Epidermal melanocyte (primary cell): ENCODE measurements around the gene FNDC3A.
"Not testable (repeated sequence)": the region's sequence is repeated elsewhere in the genome, so short reads cannot be mapped to it uniquely, and the experiment has no call there.

Experiments
- DNase-seq: peaks from one replicate; pipeline ENCODE4 v3.0.0; 2011; ENCODE audit warnings: low spot score; ENCODE audit not compliant: insufficient read length

The FNDC3A gene

GRCh38 chr13:49044008-49044407 is 68.3 kb downstream of the FNDC3A start:
- no peak for DNase-seq

- no peak for DNase-seq
Observed at GRCh38 chr13:49044836-49045235, 69.1 kb downstream of the FNDC3A start.

- no peak for DNase-seq
Observed at GRCh38 chr13:49046002-49046401, 70.3 kb downstream of the FNDC3A start.

- no peak for DNase-seq
Observed at GRCh38 chr13:49046519-49046918, 70.8 kb downstream of the FNDC3A start.

- DNase-seq, result no peak
Observed at GRCh38 chr13:49052813-49053212, 77.1 kb downstream of the FNDC3A start.

GRCh38 chr13:49053215-49053614 is 77.5 kb downstream of the FNDC3A start:
- DNase-seq, result no peak

- no peak for DNase-seq
Observed at GRCh38 chr13:49053906-49054305, 78.2 kb downstream of the FNDC3A start.

- no peak for DNase-seq
Observed at GRCh38 chr13:49055021-49055420, 79.3 kb downstream of the FNDC3A start.

GRCh38 chr13:49057176-49057575 is 81.5 kb downstream of the FNDC3A start:
- no peak for DNase-seq

GRCh38 chr13:49058761-49059160 is 83.0 kb downstream of the FNDC3A start:
- DNase-seq, result no peak

GRCh38 chr13:49060678-49061387 is 85.1 kb downstream of the FNDC3A start:
- no peak for DNase-seq

GRCh38 chr13:49061388-49061752 is 85.7 kb downstream of the FNDC3A start:
- DNase-seq, result not testable (repeated sequence)

GRCh38 chr13:49062297-49062896 is 86.7 kb downstream of the FNDC3A start:
- no peak for DNase-seq

GRCh38 chr13:49063011-49063410 is 87.3 kb downstream of the FNDC3A start:
- DNase-seq, result no peak

GRCh38 chr13:49063497-49063896 is 87.8 kb downstream of the FNDC3A start:
- no peak for DNase-seq

GRCh38 chr13:49064476-49064875 is 88.8 kb downstream of the FNDC3A start:
- no peak for DNase-seq

GRCh38 chr13:49066856-49067255 is 91.1 kb downstream of the FNDC3A start:
- no peak for DNase-seq

GRCh38 chr13:49068498-49068897 is 92.8 kb downstream of the FNDC3A start:
- not testable (repeated sequence) for DNase-seq

GRCh38 chr13:49070021-49070420 is 94.3 kb downstream of the FNDC3A start:
- DNase-seq, result not testable (repeated sequence)

- no peak for DNase-seq
Observed at GRCh38 chr13:49071341-49071937, 95.7 kb downstream of the FNDC3A start.

GRCh38 chr13:49082653-49083536 is 107.2 kb downstream of the FNDC3A start:
- DNase-seq, result no peak

- no peak for DNase-seq
Observed at GRCh38 chr13:49084961-49085360, 109.2 kb downstream of the FNDC3A start.
